ENCODE data around the gene DRD3. TPM values are rescaled to one million over a fixed set of nuclear protein-coding genes. Genes with fewer than 3 reads are reported as not detected.

Gene DRD3
- total RNA-seq, 1 experiment from 2014 or later, result not detected

- intact Hi-C loops (cut with micrococcal nuclease; ENCODE audit: unreplicated experiment), result no loop called here
- Histone ChIP-seq H3K4me3 (ENCODE audit: low read depth, low read length) (no peak overlapping the region), H3K9me3 (no peaks in the 10 kb centered on the region), H3K27me3 (replicated peaks; ENCODE audit: control insufficient read depth, insufficient read depth, low read length) (no peaks in the 10 kb centered on the region; the same call in 1 of the 2 replicates), H3K36me3 (ENCODE audit: control insufficient read depth, insufficient read depth, low read length) (no peaks in the 10 kb centered on the region), H3K4me1 (no peaks in the 10 kb centered on the region)
- no peak for DNase-seq
- Mint-ChIP-seq H3K36me3 (ENCODE audit: insufficient read depth, unreplicated experiment) (no peaks in the 10 kb centered on the region), H3K4me1 (ENCODE audit: low read depth, unreplicated experiment) (no peaks in the 10 kb centered on the region), H3K27me3 (ENCODE audit: insufficient read depth, unreplicated experiment) (peaks cover 2% of the 10 kb centered on the region), H3K9me3 (ENCODE audit: unreplicated experiment) (no peaks in the 10 kb centered on the region), H3K27ac (ENCODE audit: unreplicated experiment) (no peak overlapping the region), H3K4me3 (ENCODE audit: unreplicated experiment) (no peak overlapping the region)
- no TSS peak for BruUV-seq (replicated peaks)
- POLR2A ChIA-PET, result no interaction called here
- CTCF ChIA-PET, result no interaction called here
- no peak for TF ChIP-seq CTCF (IDR thresholded peaks at IDR 0.05; ENCODE audit: insufficient read depth in 1 of 2, low read depth in 1 of 2, low read length in 1 of 2, severe bottlenecking in 1 of 2, unreplicated experiment in 1 of 2)
Measured at GRCh38 chr3:114217266-114217665, 38.4 kb upstream of the DRD3 start.

- Mint-ChIP-seq H3K9me3 (ENCODE audit: unreplicated experiment) (no peaks in the 10 kb centered on the region), H3K4me1 (ENCODE audit: low read depth, unreplicated experiment) (no peaks in the 10 kb centered on the region), H3K4me3 (ENCODE audit: unreplicated experiment) (no peak overlapping the region), H3K27ac (ENCODE audit: unreplicated experiment) (no peak overlapping the region), H3K27me3 (ENCODE audit: insufficient read depth, unreplicated experiment) (no peaks in the 10 kb centered on the region), H3K36me3 (ENCODE audit: insufficient read depth, unreplicated experiment) (no peaks in the 10 kb centered on the region)
- no peak for TF ChIP-seq CTCF (IDR thresholded peaks at IDR 0.05; ENCODE audit: insufficient read depth in 1 of 2, low read depth in 1 of 2, low read length in 1 of 2, severe bottlenecking in 1 of 2, unreplicated experiment in 1 of 2)
- no peaks in the 10 kb centered on the region; the same call in 1 of the 2 replicates for H3K27me3 ChIP-seq (replicated peaks; ENCODE audit: control insufficient read depth, insufficient read depth, low read length)
- no peak overlapping the region for H3K4me3 ChIP-seq (ENCODE audit: low read depth, low read length)
- no TSS peak for BruUV-seq (replicated peaks)
- no peaks in the 10 kb centered on the region for H3K36me3 ChIP-seq (ENCODE audit: control insufficient read depth, insufficient read depth, low read length)
- CTCF ChIA-PET, result no interaction called here
- H3K4me1 ChIP-seq, result no peaks in the 10 kb centered on the region
- POLR2A ChIA-PET, result no interaction called here
- no peaks in the 10 kb centered on the region for H3K9me3 ChIP-seq
- intact Hi-C loops (cut with micrococcal nuclease; ENCODE audit: unreplicated experiment), result no loop called here
- DNase-seq, result no peak
Measured at GRCh38 chr3:114216186-114216970, 37.5 kb upstream of the DRD3 start.

- no peaks in the 10 kb centered on the region for H3K36me3 ChIP-seq (ENCODE audit: control insufficient read depth, insufficient read depth, low read length)
- CTCF ChIA-PET, result no interaction called here
- no peaks in the 10 kb centered on the region for H3K27me3 ChIP-seq (replicated peaks; ENCODE audit: control insufficient read depth, insufficient read depth, low read length)
- POLR2A ChIA-PET, result no interaction called here
- no peak overlapping the region for H3K4me3 ChIP-seq (ENCODE audit: low read depth, low read length)
- Mint-ChIP-seq H3K27ac (ENCODE audit: unreplicated experiment) (no peak overlapping the region), H3K27me3 (ENCODE audit: insufficient read depth, unreplicated experiment) (no peaks in the 10 kb centered on the region), H3K36me3 (ENCODE audit: insufficient read depth, unreplicated experiment) (no peaks in the 10 kb centered on the region), H3K4me1 (ENCODE audit: low read depth, unreplicated experiment) (no peaks in the 10 kb centered on the region), H3K9me3 (ENCODE audit: unreplicated experiment) (no peaks in the 10 kb centered on the region), H3K4me3 (ENCODE audit: unreplicated experiment) (no peak overlapping the region)
- no peak for TF ChIP-seq CTCF (IDR thresholded peaks at IDR 0.05; ENCODE audit: insufficient read depth in 1 of 2, low read depth in 1 of 2, low read length in 1 of 2, severe bottlenecking in 1 of 2, unreplicated experiment in 1 of 2)
- H3K9me3 ChIP-seq, result no peaks in the 10 kb centered on the region
- intact Hi-C loops (cut with micrococcal nuclease; ENCODE audit: unreplicated experiment), result no loop called here
- no peaks in the 10 kb centered on the region for H3K4me1 ChIP-seq
- BruUV-seq (replicated peaks), result no TSS peak
- no peak for DNase-seq
Measured at GRCh38 chr3:114214542-114215341, 35.9 kb upstream of the DRD3 start.
